HG02610 (cell line): ENCODE data around the gene DVL1.
"Not testable (repeated sequence)": the region's sequence is repeated elsewhere in the genome, so short reads cannot be mapped to it uniquely, and the experiment has no call there.

Experiments
- ATAC-seq: cut with Tn5 transposase; IDR thresholded peaks from one replicate; pipeline ENCODE4 v1.9.1; 2021; ENCODE audit warnings: mild to moderate bottlenecking, moderate library complexity; ENCODE audit not compliant: unreplicated experiment

The DVL1 gene

GRCh38 chr1:1328254-1328653 lies 21.0 kb downstream of the DVL1 start:
- ATAC-seq, result no peak

DNA sequence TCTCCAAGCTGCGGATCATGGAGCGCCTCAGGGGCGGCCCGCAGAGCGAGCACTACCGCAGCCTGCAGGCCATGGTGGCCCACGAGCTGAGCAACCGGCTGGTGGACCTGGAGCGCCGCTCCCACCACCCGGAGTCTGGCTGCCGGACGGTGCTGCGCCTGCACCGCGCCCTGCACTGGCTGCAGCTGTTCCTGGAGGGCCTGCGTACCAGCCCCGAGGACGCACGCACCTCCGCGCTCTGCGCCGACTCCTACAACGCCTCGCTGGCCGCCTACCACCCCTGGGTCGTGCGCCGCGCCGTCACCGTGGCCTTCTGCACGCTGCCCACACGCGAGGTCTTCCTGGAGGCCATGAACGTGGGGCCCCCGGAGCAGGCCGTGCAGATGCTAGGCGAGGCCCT lies 21.9 kb downstream of the DVL1 start:
- no peak for ATAC-seq

GRCh38 chr1:1326075-1326605 lies 23.1 kb downstream of the DVL1 start:
- ATAC-seq, result no peak

DNA sequence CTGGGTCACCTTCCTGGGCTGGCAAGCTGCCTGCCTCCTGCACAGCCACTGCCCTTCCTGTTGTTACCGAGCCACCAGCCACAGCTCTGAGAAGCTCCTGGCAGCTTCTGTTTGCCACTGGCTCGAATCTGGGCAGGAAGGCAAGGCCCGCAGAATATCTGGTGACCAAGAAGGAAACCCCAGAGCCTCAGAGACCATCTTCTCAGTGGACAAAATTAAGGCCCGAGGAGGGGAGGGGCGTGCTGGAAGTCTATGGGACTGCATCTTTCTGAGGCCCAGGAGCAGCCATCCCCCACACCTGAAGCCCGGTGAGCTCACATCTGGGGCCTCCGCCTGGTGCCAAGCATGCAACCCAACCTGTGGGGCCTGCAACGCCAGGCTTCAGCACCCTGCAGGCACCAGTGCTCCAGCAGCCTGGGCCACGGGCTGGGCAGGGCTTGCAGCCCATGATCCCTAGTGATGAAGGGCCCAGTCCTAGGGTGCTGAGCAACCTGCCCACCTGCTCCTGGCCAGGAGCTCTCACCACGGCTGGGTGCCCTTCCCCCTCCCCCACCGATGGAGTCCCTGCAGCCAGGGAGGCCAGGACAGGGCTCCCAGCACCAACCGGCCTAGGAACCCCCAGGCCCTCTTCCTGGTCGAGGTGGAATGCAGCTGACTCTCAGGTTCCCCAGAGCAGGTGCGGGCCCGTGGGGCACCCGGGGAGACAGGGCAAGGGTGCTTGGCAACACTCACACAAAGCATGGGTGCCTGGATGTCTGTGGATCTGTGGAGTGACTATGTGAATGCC lies 23.7 kb downstream of the DVL1 start:
- ATAC-seq, result no peak

- peak; percentile 69 for ATAC-seq
Measured at GRCh38 chr1:1324524-1325287, 24.5 kb downstream of the DVL1 start, which contains the start of the genes CPTP and INTS11. Gene CPTP (plus strand): TSS chr1:1324802. CDS start chr1:1326911, 2,109 bp downstream. Gene INTS11 (minus strand): TSS chr1:1324660. CDS start chr1:1324608, 52 bp downstream.

GRCh38 chr1:1324084-1324523 lies 25.1 kb downstream of the DVL1 start:
- peak; percentile 22 for ATAC-seq

DNA sequence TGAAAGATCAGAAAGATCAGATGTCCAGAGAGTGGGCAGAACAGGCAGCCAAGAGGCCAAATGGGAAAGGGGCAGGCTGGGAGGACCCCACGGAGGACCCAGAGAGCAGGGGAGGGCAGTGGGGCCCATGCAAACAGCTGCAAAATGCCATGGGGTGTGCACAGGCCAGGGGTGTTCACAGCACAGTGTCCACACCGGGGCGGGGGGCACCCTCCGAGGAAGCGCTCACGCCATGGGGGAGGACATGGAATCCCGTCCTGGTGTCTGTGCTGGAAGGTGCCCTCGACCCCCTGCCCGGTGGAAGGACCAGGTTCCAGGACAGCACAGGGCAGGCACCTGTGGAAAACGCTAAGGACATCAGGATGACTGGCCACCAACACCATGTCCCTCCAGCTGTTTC lies 26.3 kb downstream of the DVL1 start:
- ATAC-seq, result no peak

GRCh38 chr1:1322418-1322817 lies 26.8 kb downstream of the DVL1 start:
- no peak for ATAC-seq

DNA sequence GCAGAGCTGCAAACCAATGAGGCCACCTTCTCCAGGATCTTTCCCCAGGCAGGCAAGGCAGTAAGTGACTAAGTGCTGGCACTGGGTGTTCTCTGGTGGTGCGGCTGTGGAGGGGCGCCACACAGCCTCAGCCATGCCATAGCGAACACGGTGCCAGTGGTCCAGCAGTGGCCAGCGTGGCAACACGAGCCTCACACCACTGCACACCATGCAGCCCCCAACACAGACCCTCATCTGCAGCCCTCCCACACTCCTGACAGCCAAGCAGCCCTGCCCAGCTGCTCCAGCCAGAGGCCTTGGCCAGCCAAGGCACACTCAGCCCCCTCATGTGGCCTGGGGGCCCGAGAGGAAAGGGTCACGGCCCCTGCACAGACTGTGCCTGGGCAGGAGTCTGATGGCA lies 27.7 kb downstream of the DVL1 start:
- no peak for ATAC-seq

DNA sequence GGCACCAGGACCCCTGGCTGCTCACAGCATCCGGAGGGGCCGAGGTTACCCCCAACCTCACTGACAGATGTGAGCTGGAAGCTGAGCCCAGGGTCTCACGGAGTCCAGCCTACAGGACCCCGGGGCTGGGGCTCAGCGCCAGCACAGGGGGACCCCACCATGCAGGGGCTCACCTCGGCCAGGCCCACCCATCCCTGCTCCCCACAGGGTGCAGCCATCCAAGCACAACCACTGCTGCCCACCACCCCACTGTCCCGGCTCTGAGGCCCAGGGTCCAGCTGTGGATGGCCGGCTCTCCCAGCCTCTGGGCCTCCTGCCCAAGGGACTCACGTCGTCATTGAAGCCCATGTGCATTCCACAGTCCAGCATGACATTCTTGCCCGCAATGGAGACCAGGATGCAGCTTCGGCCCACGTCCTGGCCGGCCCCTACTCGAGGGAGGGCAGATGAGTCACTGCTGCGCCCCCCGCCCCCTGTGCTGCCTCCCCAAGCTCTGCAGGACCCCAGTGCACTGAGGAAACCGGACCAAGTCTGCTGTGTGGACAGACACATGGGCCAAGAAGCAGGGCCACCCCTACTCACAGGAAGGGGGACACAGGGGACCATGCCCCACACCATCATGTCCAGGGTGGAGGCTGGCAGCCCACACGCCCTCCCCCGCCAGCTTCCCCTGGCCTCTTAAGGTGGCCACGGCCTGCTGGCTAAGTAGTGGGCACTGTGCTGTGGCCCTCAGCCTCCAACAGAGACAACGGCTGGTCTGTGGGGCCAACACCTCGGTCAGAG lies 28.4 kb downstream of the DVL1 start:
- ATAC-seq, result no peak

- ATAC-seq, result no peak
Measured at GRCh38 chr1:1319646-1319941, 29.6 kb downstream of the DVL1 start.

DNA sequence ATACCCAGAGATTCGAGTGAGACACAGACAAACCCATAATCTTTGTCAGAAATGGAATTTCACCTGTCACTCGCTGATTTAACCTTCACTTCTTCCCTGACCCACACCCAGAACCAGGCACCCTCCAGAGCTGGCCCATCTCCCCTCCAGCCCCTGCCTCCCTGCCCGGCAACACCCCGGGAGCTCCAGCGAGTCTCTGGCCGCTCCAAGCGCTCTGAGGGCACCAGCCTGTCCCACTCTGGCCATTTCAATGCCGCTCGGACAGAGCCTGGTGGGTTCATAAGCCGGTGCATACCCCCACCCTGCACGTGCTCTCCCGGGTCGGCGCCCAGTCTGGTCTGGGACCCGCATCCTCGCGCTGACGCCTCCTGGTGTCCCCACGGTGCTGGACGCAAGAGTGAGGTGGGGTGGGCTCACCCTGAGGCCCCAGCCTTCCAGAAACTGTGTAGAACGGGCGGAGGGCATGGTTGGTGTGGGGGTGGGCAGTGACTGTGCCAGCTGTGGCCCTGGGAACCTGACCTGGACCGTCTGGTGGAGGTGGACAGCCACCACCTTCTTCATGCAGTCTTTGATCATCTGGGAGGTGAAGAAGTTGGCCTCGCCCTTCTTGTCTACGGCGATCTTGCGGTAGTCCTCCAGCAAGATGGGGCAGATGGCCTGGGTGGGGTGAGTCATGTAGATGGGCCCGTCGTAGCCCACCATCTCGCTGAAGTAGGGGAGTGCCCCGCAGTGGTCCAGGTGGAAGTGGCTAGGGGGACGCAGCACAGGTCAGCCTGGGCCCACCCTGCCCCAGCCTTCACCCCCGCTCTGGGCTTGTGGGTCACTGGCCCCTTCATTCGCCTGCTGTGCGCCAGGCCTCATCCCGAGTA lies 30.2 kb downstream of the DVL1 start:
- ATAC-seq, result no peak

GRCh38 chr1:1318131-1318652 lies 31.0 kb downstream of the DVL1 start:
- no peak for ATAC-seq

GRCh38 chr1:1317420-1317819 lies 31.8 kb downstream of the DVL1 start:
- ATAC-seq, result no peak

DNA sequence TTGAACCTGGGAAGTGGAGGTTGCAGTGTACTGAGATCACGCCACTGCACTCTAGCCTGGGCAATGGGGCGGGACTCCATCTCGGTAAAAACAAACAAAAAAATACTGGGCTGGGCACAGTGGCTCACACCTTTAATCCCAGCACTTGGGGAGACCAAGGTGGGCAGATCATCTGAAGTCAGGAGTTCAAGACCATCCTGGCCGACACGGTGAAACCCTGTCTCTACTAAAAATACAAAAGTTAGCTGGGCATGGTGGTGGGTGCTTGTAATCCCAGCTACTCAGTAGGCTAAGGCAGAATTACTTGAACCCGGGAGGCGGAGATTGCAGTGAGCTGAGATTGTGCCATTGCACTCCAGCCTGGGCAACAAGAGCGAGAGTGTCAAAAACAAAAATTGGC lies 33.0 kb downstream of the DVL1 start:
- ATAC-seq, result not testable (repeated sequence)

GRCh38 chr1:1315435-1315954 lies 33.7 kb downstream of the DVL1 start:
- ATAC-seq, result no peak

DNA sequence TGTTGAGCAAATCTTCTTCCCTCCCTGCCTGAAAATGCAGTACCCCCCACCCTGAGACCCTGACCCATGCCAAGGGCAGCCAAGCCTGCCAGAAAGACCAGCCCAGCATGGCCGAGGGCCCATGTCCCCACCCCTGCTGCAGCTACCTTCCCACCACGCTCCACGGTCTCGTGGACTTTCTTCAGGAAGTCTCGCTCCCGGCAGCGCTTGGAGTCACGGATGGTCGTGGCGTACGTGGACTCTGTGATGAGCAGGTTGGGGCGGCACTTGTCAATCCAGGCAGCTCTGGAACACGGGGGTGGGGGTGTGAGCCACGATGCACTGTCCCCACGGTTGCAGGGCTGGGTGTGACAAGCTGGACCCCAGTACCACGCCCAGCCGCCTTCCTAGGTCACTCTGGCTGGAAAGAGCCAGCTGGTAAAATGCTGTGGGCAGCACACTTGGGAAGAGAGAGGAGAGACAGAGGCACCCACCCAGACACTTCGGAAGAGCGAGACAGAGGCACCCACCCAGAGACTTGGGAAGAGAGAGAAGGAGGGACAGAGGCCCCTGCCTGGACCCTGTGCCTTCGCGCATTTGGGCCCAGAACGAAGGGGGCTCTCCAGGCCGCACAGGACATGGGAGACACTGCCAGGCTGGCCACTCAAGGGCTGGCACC lies 34.4 kb downstream of the DVL1 start:
- no peak for ATAC-seq

GRCh38 chr1:1314237-1314586 lies 35.0 kb downstream of the DVL1 start:
- ATAC-seq, result no peak

- no peak for ATAC-seq
Measured at GRCh38 chr1:1313500-1314236, 35.5 kb downstream of the DVL1 start.
